GM12891 (cell line): Measurements from ENCODE around the gene VAMP8.

Experiments
- POLR2A ChIP-seq: IDR thresholded peaks from 2 replicates; pipeline ENCODE4 v1.6.1; 2011; ENCODE audit warnings: low read depth, low read length, control low read depth
- POLR2AphosphoS5 ChIP-seq: IDR thresholded peaks from 2 replicates; pipeline ENCODE4 v1.6.1; 2011; ENCODE audit warnings: low read depth, low read length, control low read depth
- TAF1 ChIP-seq: IDR thresholded peaks from 2 replicates; pipeline ENCODE4 v1.6.1; 2011; ENCODE audit warnings: low read depth, low read length, control low read depth

DNA sequence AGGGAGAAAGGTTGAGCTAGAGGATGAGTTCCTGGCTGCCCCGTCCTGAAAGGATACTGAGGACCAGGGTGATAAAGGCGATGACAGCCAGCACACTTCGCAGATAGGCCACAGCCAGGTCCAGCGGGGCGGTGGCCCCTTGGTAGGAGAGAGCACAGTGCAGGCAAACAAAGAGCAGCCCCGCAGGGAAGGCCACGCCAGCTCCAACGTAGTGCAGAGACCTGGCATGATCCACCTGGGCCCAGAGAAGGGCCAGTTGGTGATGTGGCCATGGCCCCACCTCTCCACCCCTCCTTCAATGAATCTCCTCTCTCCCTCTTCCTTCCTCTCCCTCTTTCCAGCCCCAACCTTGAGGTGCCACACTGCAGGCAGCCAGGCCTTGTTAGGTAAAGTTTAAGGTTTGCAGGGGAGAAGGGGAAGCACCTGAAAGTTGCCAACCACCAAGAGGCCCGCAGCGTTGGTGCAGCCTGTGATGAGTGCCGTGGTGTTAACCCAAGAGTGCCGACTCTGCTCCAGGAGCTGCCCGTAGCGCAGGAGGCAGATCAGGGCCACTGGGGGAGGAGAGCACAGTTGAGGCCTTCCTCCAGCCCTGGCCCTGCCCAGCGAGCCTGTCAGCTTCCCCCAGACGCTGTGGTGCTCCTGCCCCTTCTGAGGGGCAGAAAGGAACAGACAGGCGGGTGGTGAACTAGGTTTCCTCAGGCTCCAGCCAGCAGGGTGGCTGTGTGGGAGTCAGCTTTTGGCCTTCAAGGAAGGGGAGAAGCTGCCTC lies 22.3 kb downstream of the VAMP8 start:
- TF ChIP-seq POLR2A (no peak), POLR2AphosphoS5 (0 out of 2 replicates have a peak, but pooled peaks have one; percentile 15), TAF1 (no peak)
